Spleen (tissue), 11 donors: ENCODE results near the gene TRAFD1. TPM values are rescaled to one million over a fixed set of nuclear protein-coding genes. Genes with fewer than 3 reads are reported as not detected.

ENCODE experiments used
- DNase-seq: peaks from one replicate; pipeline ENCODE4 v3.0.0-alpha.2; 2020
- H3K27ac ChIP-seq, 8 donors: fragments of 200-600 bp; sonication (generic) in 7 of 8; 1 replicate in 4 of 8; 2 replicates in 4 of 8; pipeline versions ENCODE4 v1.5.0 to v1.8.0; 2016 to 2021; ENCODE audit warnings: inconsistent platforms in 4 of 8, mild to moderate bottlenecking in 4 of 8, moderate library complexity in 1 of 8
- H3K27me3 ChIP-seq, 7 donors: fragments of 200-600 bp; sonication (generic) in 6 of 7; replicated peaks in 1 of 7; 1 replicate in 4 of 7; 2 replicates in 3 of 7; pipeline versions ENCODE4 v1.5.0 to v1.8.0; 2016 to 2021; ENCODE audit warnings: inconsistent platforms in 3 of 7, mild to moderate bottlenecking in 1 of 7
- H3K36me3 ChIP-seq, 6 donors: fragments of 200-600 bp; sonication (generic) in 5 of 6; 1 replicate in 4 of 6; 2 replicates in 2 of 6; pipeline versions ENCODE4 v1.5.0 to v1.8.0; 2016 to 2021; ENCODE audit warnings: inconsistent platforms in 2 of 6
- H3K4me1 ChIP-seq, 6 donors: fragments of 200-600 bp; sonication (generic) in 5 of 6; 1 replicate in 3 of 6; 2 replicates in 3 of 6; pipeline versions ENCODE4 v1.5.0 to v1.8.0; 2016 to 2021; ENCODE audit warnings: inconsistent platforms in 3 of 6
- H3K4me3 ChIP-seq, 8 donors: fragments of 200-600 bp; sonication (generic) in 7 of 8; 1 replicate in 4 of 8; 2 replicates in 4 of 8; pipeline versions ENCODE4 v1.5.0 to v1.8.0; 2016 to 2021; ENCODE audit warnings: inconsistent platforms in 4 of 8, mild to moderate bottlenecking in 4 of 8, moderate library complexity in 2 of 8
- H3K9me3 ChIP-seq, 8 donors: fragments of 200-600 bp; sonication (generic) in 7 of 8; 1 replicate in 4 of 8; 2 replicates in 4 of 8; pipeline versions ENCODE4 v1.5.0 to v1.8.0; 2016 to 2021; ENCODE audit warnings: inconsistent platforms in 4 of 8
- CTCF ChIP-seq, 11 experiments: fragments of 200-600 bp in 7 of 11; fragments of 450-650 bp in 4 of 11; sonication (generic) in 4 of 11; IDR thresholded peaks in 8 of 11; conservative IDR thresholded peaks in 3 of 11; 1 replicate in 7 of 11; 2 replicates in 4 of 11; pipeline versions ENCODE4 v1.4.0 to v1.8.0; 2016 to 2021; ENCODE audit warnings: antibody characterized with exemption in 11 of 11, inconsistent platforms in 4 of 11, mild to moderate bottlenecking in 1 of 11
- POLR2A ChIP-seq, 3 donors: fragments of 450-650 bp; IDR thresholded peaks; one replicate each; pipeline ENCODE4 v1.5.1; 2017; ENCODE audit warnings: antibody characterized with exemption in 3 of 3, mild to moderate bottlenecking in 1 of 3
- POLR2AphosphoS5 ChIP-seq, 3 donors: sonication (generic); formaldehyde crosslinking; IDR thresholded peaks; one replicate each; pipeline ENCODE4 v1.5.1; 2017; ENCODE audit warnings: antibody characterized with exemption in 3 of 3
- WGBS, 5 donors: extraction: QIAGEN DNeasy Blood & Tissue Kit in 3 of 5; methylation state at CpG; one replicate each; pipeline versions ENCODE4 v1.1.5 to v1.1.7; 2013 to 2018; 5-methylcytosine and 5-hydroxymethylcytosine counted together
- intact Hi-C: fragments of 100-400 bp; cut with DNase I; formaldehyde crosslinking; loops from one replicate; pipeline ENCODE4 v1.15.0; 2023; ENCODE audit warnings: low total_unique reads
- polyA plus RNA-seq, 3 donors: library from polyadenylated mRNA; stranded (reverse); fragments of 200-250 nt; gene quantifications; one replicate each; pipeline ENCODE4 v1.2.1, GENCODE V29; 2013
- total RNA-seq, 7 donors: library from RNA; depleted of rRNA in 3 of 7; stranded (reverse); fragments of >200 nt in 3 of 7; fragmentation: NEBNext Ultra II Directional in 4 of 7; extraction: Animal tissue kit (Norgen Biotek cat#: 25700) in 4 of 7; gene quantifications; one replicate each; pipeline versions ENCODE4 v1.1.0 to v1.2.1, GENCODE V29; 2016 to 2021
- donor health status: healthy with polysubstance abuse.
- donor health status: DM: no; HTN: no; CAD: no; lungs with moderate emphysema.
- donor health status: DM: no; HTN: no; CAD: no.
- donor health status: Bipolar disorder and iron deficiency.
- donor health status: healthy.
- donor health status: DM: no; HTN: no; CAD: no.
- donor health status: DM: yes; HTN: yes; CAD: no.

The TRAFD1 gene
- total and polyA plus RNA-seq, 10 donors = 18.6 to 63.4 (median 51.0) TPM

DNA sequence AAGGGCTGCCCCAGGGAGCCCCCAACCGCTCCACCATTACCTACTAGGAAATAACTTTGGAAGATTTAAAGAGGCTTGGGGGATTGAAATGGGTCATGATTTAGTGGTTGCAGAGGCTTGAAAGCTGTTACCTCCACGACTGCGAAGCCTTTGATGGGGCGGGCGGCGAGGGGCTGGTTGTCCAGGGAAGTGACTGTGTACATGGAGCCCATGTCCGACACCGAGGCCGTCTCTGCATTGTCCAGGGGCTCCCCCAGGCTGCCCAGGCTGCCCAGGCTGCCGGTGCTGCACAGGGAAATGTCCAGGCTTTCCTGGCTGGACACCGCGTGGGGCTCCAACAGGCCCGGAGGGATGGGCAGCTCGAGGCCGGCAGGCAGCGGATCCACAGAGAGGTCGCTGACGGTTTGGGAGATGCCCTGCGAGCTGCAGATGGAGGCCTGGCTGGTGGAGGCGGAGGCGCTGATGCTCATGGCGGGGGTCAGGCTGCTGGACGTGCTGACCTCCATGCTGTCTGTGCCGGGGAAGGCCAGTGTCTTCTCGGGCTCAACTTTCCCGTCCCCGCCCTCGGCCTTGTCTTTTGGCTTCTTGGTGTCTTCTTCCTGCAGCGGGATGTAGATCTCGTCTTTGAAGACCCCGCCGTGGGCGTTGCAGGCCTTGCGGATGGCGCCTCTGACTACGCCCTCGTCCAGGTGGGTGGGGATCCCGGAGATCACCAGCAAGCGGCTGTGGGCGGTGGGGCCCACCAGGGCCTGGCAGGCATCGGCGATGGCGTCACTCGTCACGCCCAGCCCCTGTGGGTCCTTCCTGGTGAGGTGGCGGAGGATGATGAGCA lies 58.9 kb downstream of the TRAFD1 start:
- no peak overlapping the region for H3K4me3 ChIP-seq
- DNase-seq = no peak
- TF ChIP-seq CTCF (IDR thresholded peaks at IDR 0.05 in 8 of 11, conservative IDR thresholded peaks at IDR 0.05 in 3 of 11) (no peak), POLR2AphosphoS5 (IDR thresholded peaks at IDR 0.05) (peak in 1 of 3 donors; percentile 38)
- no peaks in the 10 kb centered on the region for H3K4me1 ChIP-seq
- no peak overlapping the region for H3K27ac ChIP-seq
- peaks cover 0 to 100% (median 55%) of the 10 kb centered on the region in 6 donors for H3K36me3 ChIP-seq
- no peaks in the 10 kb centered on the region for H3K9me3 ChIP-seq
- intact Hi-C loops = no loop called here
- H3K27me3 ChIP-seq = no peaks in the 10 kb centered on the region
- WGBS, 5 donors = 96 to 98% (median 98%) methylated on average over 37 to 46 of the region's 46 CpGs

- 94 to 97% (median 95%) methylated on average over 15 to 26 of the region's 26 CpGs for WGBS, 5 donors
- Histone ChIP-seq H3K9me3 (no peaks in the 10 kb centered on the region), H3K4me1 (no peaks in the 10 kb centered on the region), H3K27ac (no peak overlapping the region), H3K36me3 (peaks cover 0 to 100% (median 55%) of the 10 kb centered on the region in 6 donors), H3K27me3 (no peaks in the 10 kb centered on the region), H3K4me3 (no peak overlapping the region)
- TF ChIP-seq CTCF (IDR thresholded peaks at IDR 0.05 in 8 of 11, conservative IDR thresholded peaks at IDR 0.05 in 3 of 11) (no peak), POLR2AphosphoS5 (IDR thresholded peaks at IDR 0.05) (no peak), POLR2A (IDR thresholded peaks at IDR 0.05) (no peak)
- DNase-seq = no peak
- intact Hi-C loops = no loop called here
Observed at GRCh38 chr12:112185093-112185923, 59.9 kb downstream of the TRAFD1 start.

GRCh38 chr12:112188130-112188830 lies 62.9 kb downstream of the TRAFD1 start:
- DNase-seq = no peak
- Histone ChIP-seq H3K4me1 (peaks cover 0 to 4% (median 0%) of the 10 kb centered on the region in 6 donors), H3K9me3 (no peaks in the 10 kb centered on the region), H3K4me3 (no peak overlapping the region), H3K27ac (no peak overlapping the region), H3K27me3 (no peaks in the 10 kb centered on the region), H3K36me3 (peaks cover 0 to 100% (median 68%) of the 10 kb centered on the region in 6 donors)
- WGBS, 5 donors = 83 to 94% (median 93%) methylated on average over 9 of the region's 9 CpGs
- intact Hi-C loops = no loop called here
- no peak for TF ChIP-seq POLR2AphosphoS5 (IDR thresholded peaks at IDR 0.05)
- TF ChIP-seq POLR2A (IDR thresholded peaks at IDR 0.05) = no peak
- TF ChIP-seq CTCF (IDR thresholded peaks at IDR 0.05 in 8 of 11, conservative IDR thresholded peaks at IDR 0.05 in 3 of 11) = no peak
